ENCODE results near the gene ZNRD2.

ZNRD2 gene

GRCh38 chr11:65607614-65608426, 37.5 kb downstream of the ZNRD2 start:
- no peak for TF ChIP-seq Cebpa-rat (IDR thresholded peaks at IDR 0.05)
- Histone ChIP-seq H3K4me3 (no peak overlapping the region), H3K27ac (no peak overlapping the region), H3K9ac (0 out of 22 replicates have a peak overlapping the region, but pooled peaks of 1 of the 11 experiments have one; percentile 1), H3K4me1 (peaks cover 43 to 58% (median 51%) of the 10 kb centered on the region in 10 experiments), H4K20me1 (peaks cover 46 to 100% (median 89%) of the 10 kb centered on the region in 11 experiments), H3K4me2 (no peak overlapping the region), H3K27me3 (no peaks in the 10 kb centered on the region), H3K36me3 (peaks cover 72 to 97% (median 89%) of the 10 kb centered on the region in 11 experiments), H3K9me3 (replicated peaks in 1 of 11) (no peaks in the 10 kb centered on the region)

GRCh38 chr11:65609229-65609628, 39.0 kb downstream of the ZNRD2 start:
- Histone ChIP-seq H3K9me3 (replicated peaks in 1 of 11) (no peaks in the 10 kb centered on the region), H4K20me1 (peaks cover 53 to 96% (median 86%) of the 10 kb centered on the region in 11 experiments), H3K27me3 (no peaks in the 10 kb centered on the region), H3K9ac (peak overlapping the region in 9 of 11 experiments; percentile 3 to 95 (median 90); a peak in 9 of 22 replicates), H3K4me3 (peak overlapping the region in 1 of 10 experiments; percentile 91; a peak in 2 of 20 replicates), H3K4me1 (peaks cover 39 to 63% (median 46%) of the 10 kb centered on the region in 10 experiments), H3K4me2 (peak overlapping the region; percentile 97 to 100 (median 100); a peak in 15 of 22 replicates), H3K27ac (peak overlapping the region in 1 of 11 experiments; percentile 25; a peak in 1 of 22 replicates), H3K36me3 (peaks cover 58 to 86% (median 78%) of the 10 kb centered on the region in 11 experiments)
- TF ChIP-seq Cebpa-rat (IDR thresholded peaks at IDR 0.05), result no peak

GRCh38 chr11:65609665-65610064, 39.4 kb downstream of the ZNRD2 start:
- no peak for TF ChIP-seq Cebpa-rat (IDR thresholded peaks at IDR 0.05)
- Histone ChIP-seq H3K4me1 (peaks cover 38 to 63% (median 45%) of the 10 kb centered on the region in 10 experiments), H3K36me3 (peaks cover 54 to 82% (median 74%) of the 10 kb centered on the region in 11 experiments), H3K9me3 (replicated peaks in 1 of 11) (no peaks in the 10 kb centered on the region), H4K20me1 (peaks cover 53 to 92% (median 85%) of the 10 kb centered on the region in 11 experiments), H3K4me2 (peak overlapping the region; percentile 97 to 100 (median 100); a peak in 20 of 22 replicates), H3K9ac (peak overlapping the region in 9 of 11 experiments; percentile 11 to 95 (median 91); a peak in 13 of 22 replicates), H3K4me3 (peak overlapping the region in 4 of 10 experiments; percentile 88 to 96 (median 92); a peak in 3 of 20 replicates), H3K27me3 (no peaks in the 10 kb centered on the region), H3K27ac (peak overlapping the region in 2 of 11 experiments; percentile 2 to 6; a peak in 4 of 22 replicates)

- Histone ChIP-seq H3K9me3 (replicated peaks in 1 of 11) (no peaks in the 10 kb centered on the region), H3K9ac (peak overlapping the region; percentile 89 to 95 (median 92)), H3K36me3 (peaks cover 47 to 75% (median 67%) of the 10 kb centered on the region in 11 experiments), H3K4me1 (peaks cover 38 to 63% (median 45%) of the 10 kb centered on the region in 10 experiments), H3K27ac (peak overlapping the region; percentile 63 to 93 (median 88); a peak in 20 of 22 replicates), H4K20me1 (peaks cover 53 to 85% (median 79%) of the 10 kb centered on the region in 11 experiments), H3K27me3 (no peaks in the 10 kb centered on the region), H3K4me2 (peak overlapping the region; percentile 97 to 100 (median 100)), H3K4me3 (peak overlapping the region in 9 of 10 experiments; percentile 81 to 98 (median 96); a peak in 13 of 20 replicates)
- no peak for TF ChIP-seq Cebpa-rat (IDR thresholded peaks at IDR 0.05)
Measured at GRCh38 chr11:65610404-65610803, 40.1 kb downstream of the ZNRD2 start.

GRCh38 chr11:65611028-65611757, 40.9 kb downstream of the ZNRD2 start:
- Histone ChIP-seq H3K9me3 (replicated peaks in 1 of 11) (no peaks in the 10 kb centered on the region), H4K20me1 (peaks cover 54 to 80% (median 75%) of the 10 kb centered on the region in 11 experiments), H3K27ac (peak overlapping the region; percentile 63 to 93 (median 88)), H3K4me2 (peak overlapping the region; percentile 97 to 100 (median 100)), H3K27me3 (no peaks in the 10 kb centered on the region), H3K4me1 (peaks cover 38 to 63% (median 45%) of the 10 kb centered on the region in 10 experiments), H3K4me3 (peak overlapping the region; percentile 81 to 98 (median 95)), H3K36me3 (peaks cover 39 to 67% (median 59%) of the 10 kb centered on the region in 11 experiments), H3K9ac (peak overlapping the region; percentile 89 to 95 (median 92))
- no peak for TF ChIP-seq Cebpa-rat (IDR thresholded peaks at IDR 0.05)

GRCh38 chr11:65611758-65612603, 41.7 kb downstream of the ZNRD2 start:
- no peaks in the 10 kb centered on the region for H3K27me3 ChIP-seq
- peaks cover 46 to 64% (median 52%) of the 10 kb centered on the region in 10 experiments for H3K4me1 ChIP-seq
- peak overlapping the region; percentile 81 to 98 (median 95) for H3K4me3 ChIP-seq
- H3K36me3 ChIP-seq, result peaks cover 32 to 61% (median 54%) of the 10 kb centered on the region in 11 experiments
- H4K20me1 ChIP-seq, result peaks cover 56 to 80% (median 75%) of the 10 kb centered on the region in 11 experiments; a peak in 21 of 22 replicates
- TF ChIP-seq Cebpa-rat (IDR thresholded peaks at IDR 0.05), result no peak
- no peaks in the 10 kb centered on the region for H3K9me3 ChIP-seq (replicated peaks in 1 of 11)
- peak overlapping the region; percentile 77 to 93 (median 88); a peak in 21 of 22 replicates for H3K27ac ChIP-seq
- H3K4me2 ChIP-seq, result peak overlapping the region; percentile 97 to 100 (median 100)
- peak overlapping the region; percentile 89 to 95 (median 92) for H3K9ac ChIP-seq

- Histone ChIP-seq H3K4me2 (peak overlapping the region; percentile 97 to 100 (median 100)), H3K27me3 (no peaks in the 10 kb centered on the region), H3K9ac (peak overlapping the region; percentile 89 to 95 (median 92)), H3K4me1 (peaks cover 53 to 65% (median 59%) of the 10 kb centered on the region in 10 experiments), H3K4me3 (peak overlapping the region; percentile 81 to 98 (median 95)), H3K9me3 (replicated peaks in 1 of 11) (no peaks in the 10 kb centered on the region), H3K36me3 (peaks cover 32 to 61% (median 54%) of the 10 kb centered on the region in 11 experiments), H3K27ac (peak overlapping the region; percentile 77 to 93 (median 88); a peak in 17 of 22 replicates), H4K20me1 (peaks cover 55 to 80% (median 75%) of the 10 kb centered on the region in 11 experiments; a peak in 21 of 22 replicates)
- TF ChIP-seq Cebpa-rat (IDR thresholded peaks at IDR 0.05), result no peak
Measured at GRCh38 chr11:65612691-65613090, 42.4 kb downstream of the ZNRD2 start.
